OCI-LY7 (cell line): ENCODE results near the gene TMEM256. TPM values are rescaled to one million over a fixed set of nuclear protein-coding genes. Genes with fewer than 3 reads are reported as not detected.
"Not testable (repeated sequence)": the region's sequence is repeated elsewhere in the genome, so short reads cannot be mapped to it uniquely, and the experiment has no call there.

ENCODE experiments used
- BruUV-seq: library from RNA; stranded (reverse); fragments of 400-500 nt; replicated peaks from 2 replicates; lab custom pipeline; 2021; lab: Mats Ljungman, UMichigan
- CTCF ChIA-PET: fragments of 300-600 bp; sonication (Branson Sonifier 250); formaldehyde crosslinking; loops from one replicate; lab custom pipeline; 2022; ENCODE audit warnings: antibody characterized with exemption; ENCODE audit not compliant: unreplicated experiment; lab: Charles Lee
- POLR2A ChIA-PET: fragments of 300-600 bp; sonication (Branson Sonifier 250); formaldehyde crosslinking; loops from one replicate; lab custom pipeline; 2022; ENCODE audit warnings: antibody characterized with exemption; lab: Charles Lee
- DNase-seq: peaks from one replicate; pipeline ENCODE4 v3.0.0-alpha.2; 2015; ENCODE audit warnings: low spot score
- H2AFZ ChIP-seq: fragments of 200-600 bp; sonication (generic), shearing (Covaris generic); 2 replicates; pipeline ENCODE4 v1.6.1; 2014; ENCODE audit warnings: mild to moderate bottlenecking, antibody characterized with exemption, low read length, moderate library complexity
- H3K27ac ChIP-seq: fragments of 200-600 bp; sonication (generic); 2 replicates; pipeline ENCODE4 v1.5.1; 2014; ENCODE audit warnings: mixed run types, low read depth, mild to moderate bottlenecking, moderate library complexity, low read length, inconsistent platforms; ENCODE audit not compliant: poor library complexity, severe bottlenecking
- H3K36me3 ChIP-seq: fragments of 200-600 bp; sonication (generic); 2 replicates; pipeline ENCODE4 v1.6.1; 2014; ENCODE audit warnings: mild to moderate bottlenecking, antibody characterized with exemption, low read length, moderate library complexity, mixed read lengths; ENCODE audit not compliant: insufficient read depth
- H3K4me1 ChIP-seq: fragments of 200-600 bp; sonication (generic); 2 replicates; pipeline ENCODE4 v1.5.1; 2014; ENCODE audit warnings: mild to moderate bottlenecking, low read length; ENCODE audit not compliant: insufficient read depth, poor library complexity, severe bottlenecking
- H3K4me2 ChIP-seq: fragments of 200-600 bp; sonication (generic); 2 replicates; pipeline ENCODE4 v1.6.1; 2014; ENCODE audit warnings: mild to moderate bottlenecking, low read length
- H3K4me3 ChIP-seq: fragments of 200-600 bp; sonication (generic); 2 replicates; pipeline ENCODE4 v1.5.1; 2014; ENCODE audit warnings: mild to moderate bottlenecking, low read depth, low read length; ENCODE audit not compliant: poor library complexity, severe bottlenecking
- H3K79me2 ChIP-seq: fragments of 200-600 bp; sonication (generic); 2 replicates; pipeline ENCODE4 v1.6.1; 2016; ENCODE audit warnings: low read depth, mild to moderate bottlenecking, low read length, moderate library complexity, mixed read lengths; ENCODE audit not compliant: insufficient read depth
- H3K9me2 ChIP-seq: fragments of 200-600 bp; sonication (generic); 2 replicates; pipeline ENCODE4 v1.6.1; 2016; ENCODE audit warnings: mild to moderate bottlenecking, low read length, mixed read lengths; ENCODE audit not compliant: insufficient read depth
- H3K9me3 ChIP-seq: fragments of 200-600 bp; sonication (generic); 2 replicates; pipeline ENCODE4 v1.6.1; 2014; ENCODE audit warnings: mild to moderate bottlenecking, mixed run types, low read length, mixed read lengths
- H4K20me1 ChIP-seq: fragments of 200-600 bp; sonication (generic); 2 replicates; pipeline ENCODE4 v1.6.1; 2014; ENCODE audit warnings: mild to moderate bottlenecking, antibody characterized with exemption, low read length, moderate library complexity, mixed read lengths; ENCODE audit not compliant: insufficient read depth
- CTCF ChIP-seq: fragments of 200-600 bp; sonication (generic); conservative IDR thresholded peaks from 2 replicates; pipeline ENCODE4 v1.5.1; 2014; ENCODE audit warnings: mild to moderate bottlenecking, antibody characterized with exemption, low read length, moderate library complexity, mixed read lengths
- EZH2phosphoT487 ChIP-seq: fragments of 200-600 bp; sonication (generic); IDR thresholded peaks from 2 replicates; pipeline ENCODE4 v1.6.1; 2018; ENCODE audit warnings: low read depth, borderline replicate concordance, mild to moderate bottlenecking, mixed run types, antibody characterized with exemption, low read length, moderate library complexity, mixed read lengths
- intact Hi-C: fragments of 100-400 bp; cut with micrococcal nuclease; formaldehyde crosslinking; loops from one replicate; pipeline ENCODE4 v1.10.0; 2022; ENCODE audit not compliant: unreplicated experiment
- total RNA-seq, 2 experiments: library from RNA; depleted of rRNA in 1 of 2; stranded (reverse); fragments of >200 nt in 1 of 2; shearing (Covaris generic) in 1 of 2; gene quantifications; 2 replicates each; pipeline ENCODE4 v1.2.3, GENCODE V29; 2014 to 2022

Gene TMEM256
- total RNA-seq, 2 experiments from 2014 or later = 96.6 to 165 TPM

GRCh38 chr17:7369825-7370224 is 34.1 kb downstream of the TMEM256 start:
- BruUV-seq = no TSS peak
- Histone ChIP-seq H3K4me1 (no peaks in the 10 kb centered on the region), H3K27ac (no peak overlapping the region), H2AFZ (no peak overlapping the region), H4K20me1 (no peaks in the 10 kb centered on the region), H3K36me3 (no peaks in the 10 kb centered on the region), H3K9me3 (no peaks in the 10 kb centered on the region), H3K79me2 (no peaks in the 10 kb centered on the region), H3K4me3 (no peak overlapping the region), H3K9me2 (no peaks in the 10 kb centered on the region), H3K4me2 (no peak overlapping the region)
- TF ChIP-seq CTCF (no peak), EZH2phosphoT487 (no peak)
- intact Hi-C loops = no loop called here
- ChIA-PET CTCF (no interaction called here), POLR2A (no interaction called here)
- no peak for DNase-seq

DNA sequence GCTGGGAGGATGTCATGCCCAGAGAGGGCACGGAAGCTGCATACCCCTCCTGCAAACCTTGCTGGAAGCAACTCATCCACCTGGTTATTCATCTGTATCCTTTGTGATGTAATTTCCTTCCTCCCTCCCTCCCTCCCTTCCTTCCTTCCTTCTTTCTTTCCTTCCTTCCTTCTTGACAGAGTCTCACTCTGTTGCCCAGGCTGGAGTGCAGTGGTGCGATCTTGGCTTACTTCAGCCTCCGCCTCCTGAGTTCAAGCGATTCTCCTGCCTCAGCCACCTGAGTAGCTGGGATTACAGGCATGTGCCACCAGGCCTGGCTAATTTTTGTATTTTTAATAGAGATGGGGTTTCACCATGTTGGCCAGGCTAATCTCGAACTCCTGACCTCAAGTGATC is 35.3 kb downstream of the TMEM256 start:
- H3K4me2 ChIP-seq, H4K20me1 ChIP-seq, H3K9me3 ChIP-seq, H3K4me1 ChIP-seq, H2AFZ ChIP-seq, POLR2A ChIA-PET, H3K79me2 ChIP-seq, H3K9me2 ChIP-seq, H3K36me3 ChIP-seq, DNase-seq, H3K27ac ChIP-seq, intact Hi-C loops, H3K4me3 ChIP-seq, BruUV-seq, CTCF ChIA-PET: not testable (repeated sequence)

DNA sequence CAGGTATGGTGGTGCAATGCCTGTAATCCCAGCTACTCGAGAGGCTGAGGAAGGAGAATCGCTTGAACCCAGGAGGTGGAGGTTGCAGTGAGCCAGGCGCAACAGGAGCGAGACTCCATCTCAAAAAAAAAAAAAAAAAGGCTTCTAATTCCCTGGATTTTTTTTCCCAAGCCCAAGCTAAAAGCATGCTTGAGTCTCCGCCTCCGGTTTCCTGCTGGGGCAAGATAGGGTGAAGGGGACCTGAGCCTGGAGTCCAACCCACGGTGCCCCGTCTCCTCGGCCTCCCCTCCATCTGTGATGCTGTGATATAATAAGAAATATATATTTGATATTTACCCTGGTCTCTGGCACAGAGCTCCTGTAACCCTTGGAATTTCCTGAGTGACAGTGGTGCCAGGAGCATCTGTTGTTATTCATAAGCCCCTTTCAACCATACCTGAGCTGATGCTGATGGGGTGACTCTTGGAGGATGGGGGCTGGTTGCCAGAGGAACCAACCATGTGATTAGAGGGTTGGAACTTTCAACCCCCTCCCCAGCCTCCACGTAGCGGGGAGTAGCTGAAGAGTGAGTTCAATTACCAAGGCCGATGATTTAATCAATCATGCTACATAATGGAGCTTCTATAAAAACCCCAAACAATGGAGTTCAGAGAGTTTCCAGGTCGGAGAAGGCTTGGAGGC is 35.8 kb downstream of the TMEM256 start:
- no peak overlapping the region for H2AFZ ChIP-seq
- no peaks in the 10 kb centered on the region for H3K36me3 ChIP-seq
- BruUV-seq = no TSS peak
- intact Hi-C loops = no loop called here
- ChIA-PET POLR2A (interaction anchor here (0.6 kb wide), 2 partner anchors 77 to 1522 kb away, joined by 3 to 4 read pairs; no protein-coding TSS in a partner anchor), CTCF (no interaction called here)
- no peak for TF ChIP-seq EZH2phosphoT487
- no peak for TF ChIP-seq CTCF
- H3K4me3 ChIP-seq = no peak overlapping the region
- no peak overlapping the region for H3K27ac ChIP-seq
- no peaks in the 10 kb centered on the region for H3K9me2 ChIP-seq
- no peaks in the 10 kb centered on the region for H3K79me2 ChIP-seq
- no peaks in the 10 kb centered on the region for H3K9me3 ChIP-seq
- H3K4me1 ChIP-seq = no peaks in the 10 kb centered on the region
- H4K20me1 ChIP-seq = no peaks in the 10 kb centered on the region
- DNase-seq = no peak
- no peak overlapping the region for H3K4me2 ChIP-seq
